Omental fat pad (tissue), 4 donors: ENCODE measurements around the gene RIPOR3. TPM values are rescaled to one million over a fixed set of nuclear protein-coding genes. Genes with fewer than 3 reads are reported as not detected.
A peak's percentile ranks its signal among the peaks of the same experiment; 100 is the strongest.

ENCODE experiments used
- ATAC-seq: fragments of 150-250 bp; one replicate; pipeline ENCODE4 v1.9.1; 2016; ENCODE audit warnings: mild to moderate bottlenecking, moderate library complexity; ENCODE audit not compliant: low FRiP score
- DNase-seq: peaks from one replicate; pipeline ENCODE4 v3.0.0-alpha.2; 2019; ENCODE audit warnings: low spot score
- CTCF ChIP-seq, 3 donors: fragments of 450-650 bp; IDR thresholded peaks; one replicate each; pipeline ENCODE4 v1.5.1; 2016 to 2017; ENCODE audit warnings: antibody characterized with exemption in 3 of 3, mild to moderate bottlenecking in 3 of 3, moderate library complexity in 2 of 3
- total RNA-seq, 4 donors: library from RNA; depleted of rRNA; stranded (reverse); fragments of >200 nt; gene quantifications; one replicate each; pipeline ENCODE4 v1.1.0, GENCODE V29; 2016

Gene RIPOR3
- total RNA-seq, 4 donors from 2014 or later, result 7.8 to 81.8 (median 16.6) TPM

GRCh38 chr20:50580842-50581544 is 110.3 kb downstream of the RIPOR3 start:
- DNase-seq (no peak), ATAC-seq (no peak)
- TF ChIP-seq CTCF (IDR thresholded peaks at IDR 0.05), result no peak

GRCh38 chr20:50580016-50580747 is 111.2 kb downstream of the RIPOR3 start:
- peak; percentile 43 for ATAC-seq
- peak; percentile 68 for DNase-seq

GRCh38 chr20:50579511-50579910 is 111.8 kb downstream of the RIPOR3 start:
- no peak for DNase-seq
- no peak for TF ChIP-seq CTCF (IDR thresholded peaks at IDR 0.05)
- ATAC-seq, result no peak

More at GRCh38 chr20:50580016-50580747, 111.2 kb downstream of the RIPOR3 start:
- peak in 2 of 3 donors; percentile 47 to 82 for TF ChIP-seq CTCF (IDR thresholded peaks at IDR 0.05)

GRCh38 chr20:50578778-50579165 is 112.6 kb downstream of the RIPOR3 start:
- no peak for TF ChIP-seq CTCF (IDR thresholded peaks at IDR 0.05)
- DNase-seq (no peak), ATAC-seq (no peak)

GRCh38 chr20:50578061-50578777 is 113.1 kb downstream of the RIPOR3 start:
- ATAC-seq (no peak), DNase-seq (no peak)
- TF ChIP-seq CTCF (IDR thresholded peaks at IDR 0.05), result no peak

- DNase-seq (no peak), ATAC-seq (no peak)
- no peak for TF ChIP-seq CTCF (IDR thresholded peaks at IDR 0.05)
Observed at GRCh38 chr20:50577175-50578018, 113.9 kb downstream of the RIPOR3 start.
